Loucy (cell line): Measurements from ENCODE around the gene KANSL1.

Experiments
- CTCF ChIP-seq: fragments of 200-600 bp; sonication (generic); conservative IDR thresholded peaks from 2 replicates; pipeline ENCODE4 v1.5.1; 2014; ENCODE audit warnings: mild to moderate bottlenecking, antibody characterized with exemption, low read length
- EZH2phosphoT487 ChIP-seq: fragments of 200-600 bp; IDR thresholded peaks from 2 replicates; pipeline ENCODE4 v1.6.1; 2018; ENCODE audit warnings: antibody characterized with exemption, mild to moderate bottlenecking, moderate library complexity, borderline replicate concordance

GRCh38 chr17:46038937-46039336 lies 154.3 kb downstream of the KANSL1 start:
- no peak for TF ChIP-seq CTCF
- TF ChIP-seq EZH2phosphoT487, result no peak
